ENCODE results near the gene LRP8. TPM values are rescaled to one million over a fixed set of nuclear protein-coding genes. Genes with fewer than 3 reads are reported as not detected.

The LRP8 gene
- total and polyA plus RNA-seq, 2 of the 4 experiments (the other 2 are of a cell fraction) = 12.0 to 12.1 TPM

DNA sequence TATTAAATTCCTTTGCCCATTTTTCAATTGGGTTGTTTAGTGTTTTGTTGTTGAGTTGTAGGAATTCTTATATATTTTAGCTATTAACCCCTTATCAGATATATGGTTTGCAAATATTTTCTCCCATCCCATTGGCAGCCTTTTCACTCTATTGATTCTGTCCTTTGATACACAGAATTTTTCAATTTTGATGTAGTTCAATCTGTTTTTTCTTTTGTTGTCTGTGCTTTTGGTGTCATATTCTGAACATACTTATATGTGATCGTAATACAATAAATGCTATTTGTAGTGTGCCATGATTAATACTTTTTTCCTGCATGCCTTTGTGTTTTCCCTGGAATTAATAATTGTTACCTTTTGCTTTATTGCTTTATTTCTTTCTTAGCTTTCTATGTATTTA is 7.8 kb upstream of the LRP8 start:
- TF ChIP-seq SMC3 (IDR thresholded peaks at IDR 0.05; ENCODE audit: low read depth, low read length) = no peak
- TF ChIP-seq FOS (IDR thresholded peaks at IDR 0.05; ENCODE audit: low read depth, low read length) = no peak
- TF ChIP-seq CHD1 (IDR thresholded peaks at IDR 0.05; ENCODE audit: low read depth, low read length) = no peak
- TF ChIP-seq MXI1 (IDR thresholded peaks at IDR 0.05; ENCODE audit: borderline replicate concordance, low read depth, low read length) = no peak
- no peak for TF ChIP-seq RAD21 (IDR thresholded peaks at IDR 0.05; ENCODE audit: low read length)
- TF ChIP-seq BHLHE40 (IDR thresholded peaks at IDR 0.05; ENCODE audit: low read depth, low read length) = no peak
- TF ChIP-seq POLR2A (IDR thresholded peaks at IDR 0.05; ENCODE audit: low read depth, low read length) = no peak
- TF ChIP-seq MAFK (IDR thresholded peaks at IDR 0.05; ENCODE audit: low read depth, low read length) = no peak
- TF ChIP-seq, protein P1, sequence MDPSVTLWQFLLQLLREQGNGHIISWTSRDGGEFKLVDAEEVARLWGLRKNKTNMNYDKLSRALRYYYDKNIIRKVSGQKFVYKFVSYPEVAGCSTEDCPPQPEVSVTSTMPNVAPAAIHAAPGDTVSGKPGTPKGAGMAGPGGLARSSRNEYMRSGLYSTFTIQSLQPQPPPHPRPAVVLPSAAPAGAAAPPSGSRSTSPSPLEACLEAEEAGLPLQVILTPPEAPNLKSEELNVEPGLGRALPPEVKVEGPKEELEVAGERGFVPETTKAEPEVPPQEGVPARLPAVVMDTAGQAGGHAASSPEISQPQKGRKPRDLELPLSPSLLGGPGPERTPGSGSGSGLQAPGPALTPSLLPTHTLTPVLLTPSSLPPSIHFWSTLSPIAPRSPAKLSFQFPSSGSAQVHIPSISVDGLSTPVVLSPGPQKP (IDR thresholded peaks at IDR 0.05; ENCODE audit: borderline replicate concordance, low read depth, low read length) = no peak
- TF ChIP-seq MAZ (IDR thresholded peaks at IDR 0.05; ENCODE audit: borderline replicate concordance, low read depth, low read length) = no peak
- TF ChIP-seq NFE2L2 (IDR thresholded peaks at IDR 0.05; ENCODE audit: low read depth, low read length) = no peak
- no peak for TF ChIP-seq RCOR1 (IDR thresholded peaks at IDR 0.05; ENCODE audit: insufficient replicate concordance, low read length)
- TF ChIP-seq USF2 (IDR thresholded peaks at IDR 0.05; ENCODE audit: low read depth, low read length) = no peak
- ChIA-PET POLR2A (ENCODE audit: unreplicated experiment) (no interaction called here), CTCF (no interaction called here)
- Histone ChIP-seq H3K4me3 (ENCODE audit: insufficient read depth, low read depth, low read length) (no peak overlapping the region), H3K23ac (ENCODE audit: low read depth, low read length) (no peak overlapping the region), H3K9ac (ENCODE audit: low read depth, low read length) (no peak overlapping the region), H2BK20ac (ENCODE audit: low read depth, low read length) (no peak overlapping the region), H3K56ac (ENCODE audit: extremely low read depth, insufficient read depth, low read length) (no peak overlapping the region), H3K4me2 (ENCODE audit: low read depth, low read length) (no peak overlapping the region), H3K14ac (replicated peaks; ENCODE audit: low read depth, low read length) (no peak overlapping the region), H4K5ac (ENCODE audit: low read depth, low read length) (no peak overlapping the region), H2BK120ac (ENCODE audit: low read depth, low read length) (no peak overlapping the region), H2AK9ac (replicated peaks; ENCODE audit: low read depth, low read length, poor library complexity) (no peak overlapping the region), H3K79me1 (ENCODE audit: low read depth in 1 of 2, low read length in 2 of 2) (no peaks in the 10 kb centered on the region), H4K91ac (ENCODE audit: insufficient read depth, low read depth, low read length) (no peak overlapping the region), H2AK5ac (ENCODE audit: low read depth, low read length) (no peak overlapping the region), H4K20me1 (ENCODE audit: insufficient read depth, low read length) (no peaks in the 10 kb centered on the region), H2AFZ (replicated peaks; ENCODE audit: low read length, poor library complexity) (no peak overlapping the region), H4K8ac (ENCODE audit: low read depth in 2 of 2, low read length in 2 of 2) (no peak overlapping the region), H3K27me3 (ENCODE audit: control insufficient read depth, insufficient read depth, low read length) (peaks cover 24% of the 10 kb centered on the region), H3K9me1 (ENCODE audit: insufficient read depth, low read length) (no peaks in the 10 kb centered on the region), H2BK15ac (ENCODE audit: low read depth, low read length) (no peak overlapping the region), H3K36me3 (ENCODE audit: control insufficient read depth, insufficient read depth, low read length) (no peaks in the 10 kb centered on the region), H3K4ac (ENCODE audit: low read depth, low read length) (no peak overlapping the region), H2BK5ac (ENCODE audit: low read depth, low read length, poor library complexity, severe bottlenecking) (no peak overlapping the region), H3K9me3 (ENCODE audit: control insufficient read depth, insufficient read depth, low read length) (no peaks in the 10 kb centered on the region), H3K18ac (ENCODE audit: low read depth, low read length) (no peak overlapping the region), H3K4me1 (ENCODE audit: control insufficient read depth, insufficient read depth, low read length) (no peaks in the 10 kb centered on the region), H3K27ac (ENCODE audit: insufficient read depth, low read length) (no peak overlapping the region)
- ATAC-seq (ENCODE audit: low read depth) (no peak), DNase-seq (no peak)
- in situ Hi-C loops (cut with MboI; ENCODE audit: low sequenced_read_pairs) (no loop called here), dilution Hi-C loops (cut with HindIII; ENCODE audit: low sequenced_read_pairs, unreplicated experiment) (no loop called here), intact Hi-C loops (cut with micrococcal nuclease) (no loop called here)
- BruUV-seq (replicated peaks) = no TSS peak
- no CpG with 5 or more reads among the region's 1 CpG for WGBS, 2 experiments (ENCODE audit: extremely low coverage in 2 of 2, insufficient read length in 1 of 2)

All from IMR-90 (cell line).